Measurements from ENCODE around the gene LARP1.

GRCh38 chr5:154712518-154713437, 42.4 kb upstream of the LARP1 start:
- TF ChIP-seq FOXM1 (IDR thresholded peaks at IDR 0.05; ENCODE audit: borderline replicate concordance, low read depth) (no peak), EP300 (IDR thresholded peaks at IDR 0.05; ENCODE audit: borderline replicate concordance) (0 out of 2 replicates have a peak, but pooled peaks have one; percentile 8), YY1 (IDR thresholded peaks at IDR 0.05; ENCODE audit: low read depth) (no peak; the same call in 1 of the 2 replicates), CEBPB (IDR thresholded peaks at IDR 0.05) (0 out of 2 replicates have a peak, but pooled peaks have one; percentile 24), MAX (IDR thresholded peaks at IDR 0.05) (peak; percentile 49), RAD21 (IDR thresholded peaks at IDR 0.05; ENCODE audit: low read depth) (no peak; the same call in 1 of the 2 replicates), TAF1 (IDR thresholded peaks at IDR 0.05; ENCODE audit: low read depth) (no peak), ZBTB7A (IDR thresholded peaks at IDR 0.05; ENCODE audit: low read depth) (0 out of 2 replicates have a peak, but pooled peaks have one; percentile 13), NFIC (IDR thresholded peaks at IDR 0.05) (peak; percentile 23; the same call in 1 of the 2 replicates), REST (IDR thresholded peaks at IDR 0.05; ENCODE audit: low read depth) (peak; percentile 23; the same call in 1 of the 2 replicates), CREB1 (IDR thresholded peaks at IDR 0.05; ENCODE audit: low read depth) (0 out of 2 replicates have a peak, but pooled peaks have one; percentile 11), EGR1 (IDR thresholded peaks at IDR 0.05) (no peak), TCF12 (IDR thresholded peaks at IDR 0.05; ENCODE audit: low read depth) (peak; percentile 77)
- TF ChIP-seq, protein P1, sequence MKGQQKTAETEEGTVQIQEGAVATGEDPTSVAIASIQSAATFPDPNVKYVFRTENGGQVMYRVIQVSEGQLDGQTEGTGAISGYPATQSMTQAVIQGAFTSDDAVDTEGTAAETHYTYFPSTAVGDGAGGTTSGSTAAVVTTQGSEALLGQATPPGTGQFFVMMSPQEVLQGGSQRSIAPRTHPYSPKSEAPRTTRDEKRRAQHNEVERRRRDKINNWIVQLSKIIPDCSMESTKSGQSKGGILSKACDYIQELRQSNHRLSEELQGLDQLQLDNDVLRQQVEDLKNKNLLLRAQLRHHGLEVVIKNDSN (IDR thresholded peaks at IDR 0.05) = no peak

Measured in Ishikawa (cell line).